Epithelial cell of proximal tubule (primary cell): ENCODE results near the gene LRRC39. TPM values are rescaled to one million over a fixed set of nuclear protein-coding genes. Genes with fewer than 3 reads are reported as not detected.

Source experiments
- DNase-seq: peaks from one replicate; pipeline ENCODE4 v3.0.0-alpha.2; 2011; ENCODE audit warnings: low read depth
- H3K4me3 ChIP-seq: 2 replicates; pipeline ENCODE4 v1.5.1; 2011; ENCODE audit warnings: low read depth, mild to moderate bottlenecking, low read length
- total RNA-seq: library from RNA; depleted of rRNA; stranded (reverse); fragments of >200 nt; gene quantifications from 2 replicates; pipeline ENCODE4 v1.2.3, GENCODE V29; 2015
- TF ChIP-seq, protein P1 (sequence below): conservative IDR thresholded peaks from 2 replicates; pipeline ENCODE4 v1.5.1; 2012; ENCODE audit warnings: low read depth, mild to moderate bottlenecking, low read length

Gene LRRC39
- total RNA-seq, 1 donor from 2014 or later, result not detected

DNA sequence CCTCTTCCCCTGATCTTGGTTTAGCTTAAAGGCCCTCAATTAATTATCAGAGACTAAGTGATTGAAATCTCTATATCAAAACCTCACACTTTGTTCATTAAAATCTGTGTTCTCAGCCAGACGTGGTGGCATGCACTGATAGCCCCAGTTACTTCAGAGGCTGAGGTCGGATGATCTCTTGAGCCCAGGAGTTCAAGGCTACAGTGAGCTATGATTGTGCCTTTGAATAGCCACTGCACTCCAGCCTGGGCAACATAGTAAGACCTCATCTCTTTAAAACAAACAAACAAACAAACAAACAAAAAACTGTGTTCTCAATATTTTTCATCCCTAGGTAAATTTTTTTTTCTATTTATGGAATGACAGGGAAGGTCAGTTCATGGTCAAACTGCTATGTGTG is 26.4 kb downstream of the LRRC39 start:
- no peak overlapping the region for H3K4me3 ChIP-seq
- DNase-seq, result no peak
- TF ChIP-seq, protein P1, sequence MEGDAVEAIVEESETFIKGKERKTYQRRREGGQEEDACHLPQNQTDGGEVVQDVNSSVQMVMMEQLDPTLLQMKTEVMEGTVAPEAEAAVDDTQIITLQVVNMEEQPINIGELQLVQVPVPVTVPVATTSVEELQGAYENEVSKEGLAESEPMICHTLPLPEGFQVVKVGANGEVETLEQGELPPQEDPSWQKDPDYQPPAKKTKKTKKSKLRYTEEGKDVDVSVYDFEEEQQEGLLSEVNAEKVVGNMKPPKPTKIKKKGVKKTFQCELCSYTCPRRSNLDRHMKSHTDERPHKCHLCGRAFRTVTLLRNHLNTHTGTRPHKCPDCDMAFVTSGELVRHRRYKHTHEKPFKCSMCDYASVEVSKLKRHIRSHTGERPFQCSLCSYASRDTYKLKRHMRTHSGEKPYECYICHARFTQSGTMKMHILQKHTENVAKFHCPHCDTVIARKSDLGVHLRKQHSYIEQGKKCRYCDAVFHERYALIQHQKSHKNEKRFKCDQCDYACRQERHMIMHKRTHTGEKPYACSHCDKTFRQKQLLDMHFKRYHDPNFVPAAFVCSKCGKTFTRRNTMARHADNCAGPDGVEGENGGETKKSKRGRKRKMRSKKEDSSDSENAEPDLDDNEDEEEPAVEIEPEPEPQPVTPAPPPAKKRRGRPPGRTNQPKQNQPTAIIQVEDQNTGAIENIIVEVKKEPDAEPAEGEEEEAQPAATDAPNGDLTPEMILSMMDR, result no peak

DNA sequence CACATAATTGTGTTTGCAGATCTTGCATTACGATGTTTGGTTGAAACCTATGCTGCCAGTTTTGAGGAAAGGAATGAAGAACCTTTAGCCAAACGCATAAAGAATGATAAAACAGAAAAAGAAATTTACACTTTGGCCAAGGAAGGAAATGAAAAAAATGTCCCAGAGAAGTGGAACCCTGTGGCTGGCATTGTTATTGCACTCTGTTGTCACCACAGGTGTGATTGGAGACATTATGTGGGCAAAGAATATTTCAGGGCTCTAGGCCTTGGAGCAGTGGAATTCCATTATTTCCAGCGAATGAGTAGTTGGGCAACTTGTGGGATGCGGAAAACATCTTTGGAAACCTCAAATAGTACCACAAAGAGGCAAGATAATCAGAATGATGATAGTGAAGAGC is 30.2 kb downstream of the LRRC39 start:
- no peak for DNase-seq
- H3K4me3 ChIP-seq, result no peak overlapping the region
- TF ChIP-seq, protein P1, result no peak

- DNase-seq, result no peak
- H3K4me3 ChIP-seq, result no peak overlapping the region
- TF ChIP-seq, protein P1, result no peak
Observed at GRCh38 chr1:100146958-100147357, 31.1 kb downstream of the LRRC39 start.

DNA sequence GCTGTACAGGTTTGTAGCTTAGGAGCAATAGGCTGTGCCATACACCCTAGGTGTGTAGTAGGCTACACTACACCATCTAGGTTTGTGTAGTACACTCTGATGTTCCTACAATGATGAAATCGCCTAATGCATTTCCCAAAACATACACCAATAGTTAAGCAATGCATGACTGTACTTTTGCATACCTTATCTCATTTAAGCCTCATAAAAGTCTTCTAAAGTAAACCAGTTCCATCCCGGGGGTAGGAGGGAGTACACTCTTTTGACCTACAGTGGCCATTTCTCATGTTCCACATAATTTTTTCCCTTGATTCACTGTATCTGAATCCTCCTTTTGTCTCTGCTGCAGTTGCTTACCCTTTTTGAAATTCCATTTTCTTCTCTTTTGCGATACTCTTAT is 32.9 kb downstream of the LRRC39 start:
- TF ChIP-seq, protein P1, result no peak
- H3K4me3 ChIP-seq, result no peak overlapping the region
- no peak for DNase-seq

DNA sequence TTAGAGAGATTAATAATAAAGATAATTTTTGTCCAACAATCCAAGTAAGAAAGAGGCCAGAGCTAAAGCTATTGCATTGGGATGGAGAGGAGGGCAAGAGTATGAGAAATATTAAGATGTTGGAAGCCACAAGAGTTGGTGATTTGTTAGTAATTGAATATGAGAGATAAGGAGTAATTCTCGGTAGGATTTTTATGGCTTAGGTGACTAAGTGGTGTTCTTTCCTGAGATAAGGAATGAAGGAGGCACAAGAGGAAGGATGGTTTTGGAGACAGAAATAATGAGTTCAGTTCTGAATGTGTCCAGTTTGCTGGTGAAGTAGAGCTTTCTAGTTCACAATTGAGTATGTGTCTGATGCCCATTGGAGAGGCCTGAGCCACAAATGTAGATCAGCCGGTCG is 35.7 kb downstream of the LRRC39 start:
- no peak overlapping the region for H3K4me3 ChIP-seq
- TF ChIP-seq, protein P1, result no peak
- no peak for DNase-seq

- DNase-seq, result no peak
- TF ChIP-seq, protein P1, result no peak
Observed at GRCh38 chr1:100141192-100141591, 36.9 kb downstream of the LRRC39 start.

GRCh38 chr1:100137602-100138001 is 40.5 kb downstream of the LRRC39 start:
- DNase-seq, result no peak
- TF ChIP-seq, protein P1, result no peak
- no peak overlapping the region for H3K4me3 ChIP-seq

More at GRCh38 chr1:100141192-100141591, 36.9 kb downstream of the LRRC39 start:
- H3K4me3 ChIP-seq, result no peak overlapping the region
